SK-N-MC (cell line): ENCODE data around the gene NPIPA2.
"Not testable (repeated sequence)": the region's sequence is repeated elsewhere in the genome, so short reads cannot be mapped to it uniquely, and the experiment has no call there.

ENCODE experiments used
- EZH2 ChIP-seq: fragments of 200-600 bp; sonication (generic); IDR thresholded peaks from one replicate; pipeline ENCODE4 v1.6.1; 2017; ENCODE audit warnings: antibody characterized with exemption
- POLR2AphosphoS5 ChIP-seq: IDR thresholded peaks from 2 replicates; pipeline ENCODE4 v1.6.1; 2012; ENCODE audit warnings: mild to moderate bottlenecking, low read depth, low read length, borderline replicate concordance

- TF ChIP-seq EZH2, POLR2AphosphoS5: not testable (repeated sequence)
Observed at GRCh38 chr16:14741794-14742193, 539 bp upstream of the NPIPA2 start.
